ENCODE data around the gene EPS8L2.
A peak's percentile ranks its signal among the peaks of the same experiment; 100 is the strongest.
"Not testable (repeated sequence)": the region's sequence is repeated elsewhere in the genome, so short reads cannot be mapped to it uniquely, and the experiment has no call there.

The EPS8L2 gene

DNA sequence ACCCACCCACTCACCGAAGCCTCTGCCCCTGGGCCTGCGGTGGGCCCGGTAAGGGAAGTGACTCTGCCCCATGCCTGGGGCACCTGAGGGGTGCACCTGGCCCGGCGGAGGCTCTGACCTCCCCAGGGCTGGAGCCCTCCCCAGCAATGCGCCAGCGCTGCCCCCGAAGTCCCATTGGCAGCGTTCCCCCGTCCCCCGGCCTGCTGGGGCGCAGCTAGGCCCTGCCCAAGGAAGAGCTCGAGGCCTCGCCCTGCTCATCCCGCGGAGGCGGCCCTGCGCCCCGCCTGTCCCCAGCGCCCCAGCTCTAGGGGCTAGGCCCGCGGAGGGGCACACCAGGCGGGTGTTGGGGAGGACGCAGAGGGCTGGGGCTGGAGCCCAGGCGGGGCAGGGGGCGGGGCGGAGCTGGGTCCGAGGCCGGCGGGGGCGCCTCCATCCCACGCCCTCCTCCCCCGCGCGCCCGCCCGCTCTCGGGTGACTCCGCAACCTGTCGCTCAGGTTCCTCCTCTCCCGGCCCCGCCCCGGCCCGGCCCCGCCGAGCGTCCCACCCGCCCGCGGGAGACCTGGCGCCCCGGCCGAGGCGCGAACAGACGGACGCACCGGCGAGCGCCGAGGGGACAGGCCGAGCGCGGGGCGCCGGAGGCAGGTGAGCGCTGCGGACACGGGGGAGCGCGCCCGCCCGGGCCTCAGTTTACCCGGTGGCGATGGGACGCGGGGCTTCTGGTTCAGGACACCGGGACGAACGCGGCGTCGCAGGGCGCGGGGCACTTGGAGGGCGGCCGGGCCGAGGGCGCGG is at the start of gene EPS8L2:
Gene EPS8L2, plus strand, starts transcription at position 586 of the 793 bp plus-strand sequence. CDS start 3,177 bp downstream, outside the sequence.
- DNase-seq: no peak

DNA sequence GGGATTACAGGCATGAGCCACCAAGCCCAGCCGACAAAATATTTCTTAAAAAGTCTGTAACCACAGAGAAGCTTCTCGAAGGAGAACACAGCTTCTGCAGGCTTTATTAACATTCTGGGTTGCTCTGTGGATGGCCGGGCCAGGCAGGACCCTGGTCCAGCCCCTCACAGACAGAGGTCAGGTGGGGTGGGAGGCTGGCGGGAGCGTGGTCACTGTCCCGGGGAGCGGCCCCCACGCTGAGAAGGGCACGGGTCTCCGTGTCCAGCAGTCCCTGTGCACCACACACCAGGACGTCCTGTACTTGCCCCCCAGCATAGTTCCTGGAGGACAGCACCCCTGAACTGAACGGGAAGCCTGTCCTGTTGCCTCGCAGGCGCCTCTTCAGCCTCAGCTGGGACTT is 49.6 kb upstream of the EPS8L2 start:
- no peak for DNase-seq

DNA sequence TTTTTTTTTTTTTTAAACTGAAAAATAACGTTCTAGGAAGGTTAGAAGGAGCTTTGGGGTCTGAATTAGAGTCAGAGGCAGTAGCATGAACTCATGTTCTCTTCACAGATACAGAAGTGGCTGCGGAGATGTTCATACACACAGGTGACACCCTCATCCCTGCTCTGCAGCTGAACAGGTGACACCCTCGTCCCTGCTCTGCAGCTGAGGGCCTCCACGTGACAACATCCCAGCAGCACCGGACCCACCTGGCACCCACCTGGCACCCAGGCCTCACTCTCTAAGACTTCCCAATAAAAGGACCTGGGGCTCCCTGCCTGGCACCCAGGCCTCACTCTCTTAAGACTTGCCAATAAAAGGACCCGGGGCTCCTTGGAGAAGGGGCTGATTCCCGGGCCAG is 49.2 kb upstream of the EPS8L2 start:
- DNase-seq: no peak

DNA sequence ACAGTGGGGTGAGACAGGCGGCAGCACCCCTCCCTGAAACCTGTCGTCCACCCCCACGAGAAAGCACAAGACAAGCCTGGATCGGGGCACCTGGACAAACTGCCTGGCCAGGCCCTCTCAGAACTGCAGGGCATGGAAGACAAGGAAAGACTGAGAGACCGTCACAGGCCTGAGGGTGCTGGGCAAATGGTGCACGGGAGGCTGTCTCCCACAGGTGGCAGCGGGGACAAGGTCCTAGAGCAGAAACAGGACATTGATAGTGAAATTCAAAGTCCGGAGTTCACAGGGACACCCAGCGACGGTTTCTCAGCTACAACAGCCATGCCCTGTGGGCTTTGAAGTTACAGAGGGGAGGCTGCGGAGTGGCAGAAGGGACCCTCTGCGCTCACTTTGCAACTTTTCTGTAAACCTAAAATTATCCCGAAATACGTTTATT is 48.3 kb upstream of the EPS8L2 start:
- DNase-seq: no peak

- no peak for DNase-seq
These were observed 46.4 kb upstream of the EPS8L2 start for GRCh38 chr11:659532-660085.

DNA sequence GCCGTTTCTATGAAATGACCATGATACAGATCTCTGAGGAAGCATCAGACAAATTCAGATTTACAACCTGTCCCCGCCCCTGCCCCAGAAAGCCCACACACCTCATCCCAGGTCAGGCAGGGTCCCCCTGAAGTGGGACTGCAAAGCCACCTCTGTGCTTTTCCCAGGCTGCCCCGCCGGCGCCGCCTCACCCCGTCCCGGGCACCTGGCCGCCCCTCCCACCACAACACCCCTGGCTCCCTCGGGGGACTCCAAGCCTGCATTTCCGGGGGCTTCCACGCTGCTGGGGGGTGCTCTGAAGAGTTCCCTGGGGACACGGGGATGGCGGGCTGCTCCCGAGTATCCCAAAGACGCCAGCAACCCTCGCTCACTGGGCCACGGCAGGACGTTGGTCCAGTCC is 45.8 kb upstream of the EPS8L2 start:
- DNase-seq: no peak

- no peak for DNase-seq
These were observed 45.2 kb upstream of the EPS8L2 start for GRCh38 chr11:660681-661444.

DNA sequence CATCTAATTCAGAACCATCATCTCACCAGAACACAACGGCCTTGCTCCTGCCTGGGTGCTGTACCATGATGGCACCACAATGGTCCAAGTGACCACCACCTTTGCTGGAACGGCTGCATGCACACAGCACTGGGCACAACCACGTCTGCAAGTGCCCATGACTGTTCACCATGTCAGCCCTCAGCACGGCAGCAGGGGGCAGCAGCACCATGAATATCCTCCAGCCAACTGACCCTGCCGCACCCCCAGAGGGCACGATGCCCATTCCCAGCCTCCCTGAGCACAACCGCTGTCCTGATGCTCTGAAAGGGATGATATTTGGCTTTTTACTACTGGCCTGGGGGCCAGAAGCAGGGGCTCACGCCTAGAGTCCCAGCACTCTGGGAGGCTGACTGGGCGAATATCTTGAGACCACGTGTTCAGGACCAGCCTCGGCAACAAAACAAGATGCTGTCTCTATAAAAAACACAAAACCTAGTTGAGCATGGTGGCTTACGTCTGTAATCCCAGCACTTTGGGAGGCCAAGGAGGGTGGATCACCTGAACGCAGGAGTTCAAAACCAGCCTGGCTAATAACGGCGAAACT is 43.2 kb upstream of the EPS8L2 start:
- DNase-seq: no peak

- DNase-seq: no peak
These were observed 40.8 kb upstream of the EPS8L2 start for GRCh38 chr11:665062-665703.

GRCh38 chr11:665704-666281 is 40.2 kb upstream of the EPS8L2 start:
- no peak for DNase-seq

DNA sequence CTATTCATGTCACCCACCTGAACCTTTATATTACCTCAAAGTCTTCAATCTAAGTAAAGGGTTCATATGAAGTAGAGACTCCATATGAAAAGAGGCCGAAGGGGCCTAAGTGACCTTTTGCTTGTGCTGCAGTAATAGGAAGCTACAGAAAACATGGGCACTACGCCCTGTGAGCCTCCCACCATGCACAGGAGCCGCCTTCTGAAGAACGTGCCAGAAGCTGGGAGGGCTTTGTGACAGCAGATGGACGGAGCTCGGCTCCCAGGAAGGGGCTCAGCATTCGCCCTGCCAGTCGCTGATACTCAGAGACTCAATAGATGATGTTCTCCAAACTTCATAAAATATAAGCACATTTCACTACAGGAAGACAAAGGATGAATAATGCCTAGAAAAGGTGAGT is 32.2 kb upstream of the EPS8L2 start:
- DNase-seq: no peak

DNA sequence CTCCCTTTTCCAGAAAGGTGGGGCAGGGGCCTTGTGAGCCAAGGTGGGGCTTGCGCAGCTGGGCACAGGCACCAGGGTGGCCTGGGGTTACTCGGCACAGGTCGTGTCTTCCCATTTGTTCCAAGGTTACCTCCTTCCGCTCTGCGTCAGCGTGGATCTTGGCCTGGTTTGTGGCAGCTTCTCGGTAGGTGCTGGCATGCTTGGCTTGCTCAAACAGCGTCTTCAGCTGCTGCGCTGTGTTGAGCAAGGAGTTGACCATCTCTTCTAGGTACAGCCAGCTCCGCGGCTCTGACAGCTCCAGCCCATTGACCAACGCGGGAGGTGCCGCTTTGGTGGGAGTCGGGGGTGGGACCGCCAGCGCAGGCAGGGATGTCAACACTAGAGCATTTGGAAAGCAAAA is 31.6 kb upstream of the EPS8L2 start:
- no peak for DNase-seq

DNA sequence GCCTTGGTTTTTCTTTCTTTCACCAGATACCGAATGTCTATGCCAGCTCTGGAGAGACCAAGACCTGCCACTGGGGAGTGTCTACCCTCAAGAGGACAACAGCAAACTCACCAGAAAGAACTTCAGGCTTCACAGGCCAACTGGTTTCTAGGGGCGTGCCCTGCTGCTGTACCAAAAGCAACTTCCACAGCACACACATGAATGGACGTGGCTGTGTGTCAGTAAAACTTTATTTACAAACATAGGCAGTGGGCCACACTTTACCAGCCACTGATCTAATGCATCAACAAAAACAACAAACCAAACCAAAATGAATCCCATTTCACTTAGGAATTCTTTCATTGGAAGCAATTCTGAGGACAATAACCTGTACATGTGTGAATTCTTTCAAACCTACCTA is 27.7 kb upstream of the EPS8L2 start:
- no peak for DNase-seq

DNA sequence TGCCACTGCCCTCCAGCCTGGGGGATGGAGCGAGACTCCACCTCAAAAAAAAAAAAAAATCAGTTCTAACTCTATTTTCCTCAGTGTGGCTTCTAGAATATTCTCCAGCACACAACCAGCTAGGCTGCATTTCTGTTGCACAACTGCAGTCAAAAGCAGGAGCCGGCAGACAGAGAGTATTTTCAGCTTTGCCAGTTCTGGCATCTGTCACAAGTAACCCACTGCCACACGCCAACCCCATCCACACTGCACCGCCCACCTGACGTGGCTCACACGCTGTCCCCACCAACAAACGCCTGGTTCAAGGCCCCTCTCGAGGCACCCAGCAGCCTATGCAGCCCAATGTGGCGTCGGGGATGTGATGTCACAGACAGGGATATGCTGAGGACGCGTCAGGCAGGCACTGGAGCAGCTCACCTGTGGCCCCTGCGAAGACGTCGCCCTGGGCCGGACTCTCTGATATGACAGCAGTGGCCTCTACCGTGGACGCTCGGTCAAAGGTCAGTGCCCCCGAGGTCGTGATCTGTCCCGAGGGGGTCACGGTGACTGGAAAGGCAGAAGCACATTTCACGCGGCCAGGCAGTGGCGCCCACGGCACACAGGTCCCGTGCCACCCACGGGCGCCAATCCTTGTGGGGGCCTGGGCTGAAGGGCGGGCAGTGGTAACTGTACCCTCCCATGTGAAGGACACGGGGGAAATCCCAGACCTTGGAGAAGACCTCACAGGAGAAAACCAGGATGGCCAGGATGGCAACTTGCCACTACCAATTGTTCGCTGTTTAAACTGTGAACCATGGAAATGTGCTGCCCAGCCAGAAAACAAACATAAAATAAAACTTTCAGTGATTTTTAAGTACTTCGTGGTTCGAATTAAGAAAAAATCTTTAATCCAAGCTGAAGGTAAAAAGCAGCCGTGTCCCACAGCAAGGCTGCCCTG is 26.5 kb upstream of the EPS8L2 start:
- no peak for DNase-seq

GRCh38 chr11:680476-680875 is 25.6 kb upstream of the EPS8L2 start:
- DNase-seq: no peak

GRCh38 chr11:680970-681369 is 25.1 kb upstream of the EPS8L2 start:
- DNase-seq: peak; percentile 69

GRCh38 chr11:686451-687243 is 19.4 kb upstream of the EPS8L2 start:
- DNase-seq: no peak

DNA sequence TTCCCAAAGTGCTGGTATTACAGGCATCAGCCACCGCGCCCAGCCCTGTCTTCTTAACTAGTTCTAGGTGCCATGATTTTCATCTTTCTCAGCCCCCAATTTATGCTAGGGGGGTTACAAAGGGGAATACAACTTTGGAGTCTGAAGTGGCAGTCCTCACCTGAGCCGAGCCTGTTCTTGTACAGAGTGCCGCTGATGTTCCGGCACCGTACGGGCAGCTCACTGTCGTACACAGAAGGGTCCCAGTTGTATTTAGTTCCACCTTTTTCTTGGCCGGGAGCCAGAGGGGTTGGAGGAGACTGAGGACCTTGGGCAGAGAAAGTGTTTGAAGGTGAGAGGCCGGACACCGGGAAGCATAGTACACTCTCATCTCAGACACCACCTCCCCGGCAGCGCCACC is 18.3 kb upstream of the EPS8L2 start:
- DNase-seq: no peak

DNA sequence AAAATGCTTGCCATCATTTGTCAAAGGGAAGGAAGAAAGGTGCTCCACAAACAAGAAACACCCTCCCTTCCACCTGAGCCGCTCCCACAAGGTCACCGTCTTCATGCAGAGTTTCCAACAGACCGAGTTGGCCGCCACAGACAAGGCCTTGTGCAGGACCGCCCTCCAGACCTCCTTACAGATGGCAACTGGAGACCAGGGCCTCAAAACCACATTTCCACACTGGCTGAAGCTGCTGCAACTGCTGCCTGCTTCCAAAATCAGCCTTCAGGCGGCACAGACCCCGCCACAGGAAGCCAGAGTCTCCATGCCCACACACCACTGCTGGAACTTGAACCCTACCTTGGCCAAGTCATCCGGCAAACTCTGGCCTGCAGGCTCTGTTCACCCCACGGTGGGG is 17.4 kb upstream of the EPS8L2 start:
- no peak for DNase-seq

DNA sequence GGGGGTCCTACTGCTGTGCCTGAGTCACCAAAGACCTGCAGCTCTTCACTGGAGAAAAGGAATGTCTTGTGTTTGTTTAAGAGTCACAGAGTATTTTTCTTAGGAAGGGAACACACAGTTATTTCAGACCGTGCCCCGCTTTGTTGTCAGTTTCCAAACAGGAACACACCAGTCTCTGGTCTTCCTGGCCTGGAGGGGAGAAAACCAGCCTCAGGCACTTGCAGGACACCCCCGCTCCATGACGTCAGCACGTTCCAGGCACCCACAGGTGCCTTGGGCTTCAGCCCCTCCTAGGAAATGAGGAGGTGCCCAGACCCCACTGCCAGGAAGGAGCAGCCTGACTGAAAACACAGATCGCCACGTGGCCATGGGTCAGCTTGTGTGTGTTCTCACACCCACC is 16.4 kb upstream of the EPS8L2 start:
- no peak for DNase-seq

- DNase-seq: not testable (repeated sequence)
These were observed 15.8 kb upstream of the EPS8L2 start for GRCh38 chr11:690244-690643.

Measured in activated CD8-positive, alpha-beta memory T cell treated with anti-CD3 and anti-CD28 coated beads, Interleukin-2, amount 50 U/mL, for 48 hours (primary cell).